K562 (cell line): Measurements from ENCODE around the gene COL8A2. TPM values are rescaled to one million over a fixed set of nuclear protein-coding genes. Genes with fewer than 3 reads are reported as not detected.
A peak's percentile ranks its signal among the peaks of the same experiment; 100 is the strongest.

Source experiments
- ARID1B ChIP-seq: fragments of 450-650 bp; IDR thresholded peaks from 2 replicates; pipeline ENCODE4 v1.6.1; 2016; ENCODE audit warnings: antibody characterized with exemption, mild to moderate bottlenecking, inconsistent platforms
- CREM ChIP-seq: IDR thresholded peaks from 2 replicates; pipeline ENCODE4 v1.6.1; 2014; ENCODE audit warnings: antibody characterized with exemption, low read depth
- DMBX1 ChIP-seq: fragments of 250-450 bp; sonication (Bioruptor Pico); IDR thresholded peaks from 2 replicates; pipeline ENCODE4 v1.8.0; 2022; ENCODE audit warnings: inconsistent platforms, mild to moderate bottlenecking, moderate library complexity, borderline replicate concordance
- E2F3 ChIP-seq: fragments of 250-450 bp; sonication (Bioruptor Pico); IDR thresholded peaks from 2 replicates; pipeline ENCODE4 v1.4.0; 2020; ENCODE audit warnings: mild to moderate bottlenecking
- ELF1 ChIP-seq: fragments of 200-800 bp; sonication (Bioruptor generic); IDR thresholded peaks from 2 replicates; pipeline ENCODE4 v1.6.1; 2016; ENCODE audit warnings: missing genetic modification characterization, missing compliant biosample characterization
- FOSL1 ChIP-seq: fragments of 200-800 bp; sonication (Bioruptor generic); conservative IDR thresholded peaks from 2 replicates; pipeline ENCODE4 v1.6.1; 2016; ENCODE audit warnings: missing genetic modification characterization, missing compliant biosample characterization
- NCOR1 ChIP-seq: fragments of 450-650 bp; IDR thresholded peaks from 2 replicates; pipeline ENCODE4 v1.6.1; 2016; ENCODE audit warnings: mild to moderate bottlenecking, moderate library complexity
- SMAD1 ChIP-seq: fragments of 150-350 bp; IDR thresholded peaks from 2 replicates; pipeline ENCODE4 v1.6.1; 2014; ENCODE audit warnings: low read length, low read depth; ENCODE audit not compliant: partially characterized antibody
- SUPT5H ChIP-seq: fragments of 450-650 bp; IDR thresholded peaks from 2 replicates; pipeline ENCODE4 v1.6.1; 2016
- TAF7 ChIP-seq: fragments of 450-650 bp; IDR thresholded peaks from 2 replicates; pipeline ENCODE4 v1.6.1; 2016; ENCODE audit warnings: missing genetic modification characterization, missing compliant biosample characterization
- TBL1XR1 ChIP-seq, 2 experiments: IDR thresholded peaks; 2 replicates each; pipeline ENCODE4 v1.6.1; 2012; ENCODE audit warnings: improper control_type of control experiment in 2 of 2, low read length in 2 of 2, mild to moderate bottlenecking in 1 of 2
- ZBTB40 ChIP-seq, 2 experiments: fragments of 450-650 bp in 1 of 2; sonication (generic) in 1 of 2; formaldehyde crosslinking in 1 of 2; IDR thresholded peaks; 2 replicates each; pipeline versions ENCODE4 v1.7.1 to v1.9.0; 2016 to 2022; ENCODE audit warnings: inconsistent platforms in 1 of 2, mild to moderate bottlenecking in 1 of 2, missing genetic modification reagents in 1 of 2
- ZNF668 ChIP-seq: fragments of 250-450 bp; sonication (Bioruptor Pico); IDR thresholded peaks from 2 replicates; pipeline ENCODE4 v1.8.0; 2022; ENCODE audit warnings: mild to moderate bottlenecking, inconsistent platforms
- polyA plus RNA-seq, 8 experiments: library from polyadenylated mRNA; depleted of rRNA in 4 of 8; stranded (reverse) in 5 of 8; unstranded in 3 of 8; fragments of >200 nt; fragmentation: Nextera tagmentation in 2 of 8; fragmentation: Illumina TruSeq in 1 of 8; extraction: Ambion mirVana in 2 of 8; extraction: Trizol in 1 of 8; gene quantifications; 2 replicates each; pipeline versions ENCODE4 v1.2.1 to v1.2.3, GENCODE V29; 2011 to 2014; ENCODE audit warnings: inconsistent platforms in 1 of 8, missing spikeins in 1 of 8
- total RNA-seq, 7 experiments: library from RNA; depleted of rRNA in 6 of 7; stranded (reverse); fragments of >200 nt in 6 of 7; fragmentation: Illumina TruSeq in 2 of 7; extraction: Trizol in 2 of 7; gene quantifications; 2 replicates each; pipeline versions ENCODE4 v1.2.1 to v1.2.3, GENCODE V29; 2011 to 2021; ENCODE audit warnings: low replicate concordance in 1 of 7
- TF ChIP-seq, protein P1 (sequence below): fragments of 250-450 bp; sonication (Bioruptor Pico); IDR thresholded peaks from 2 replicates; pipeline ENCODE4 v1.4.0; 2020

Gene COL8A2
- total and polyA plus RNA-seq, 9 of the 15 experiments (the other 6 are each of a cell fraction or from before 2014, with no cell fraction given) = 0.03 to 0.14 (median 0.04) TPM; not detected in 5

GRCh38 chr1:36160949-36161485, 36.0 kb upstream of the COL8A2 start (continued):
- TF ChIP-seq, protein P1, sequence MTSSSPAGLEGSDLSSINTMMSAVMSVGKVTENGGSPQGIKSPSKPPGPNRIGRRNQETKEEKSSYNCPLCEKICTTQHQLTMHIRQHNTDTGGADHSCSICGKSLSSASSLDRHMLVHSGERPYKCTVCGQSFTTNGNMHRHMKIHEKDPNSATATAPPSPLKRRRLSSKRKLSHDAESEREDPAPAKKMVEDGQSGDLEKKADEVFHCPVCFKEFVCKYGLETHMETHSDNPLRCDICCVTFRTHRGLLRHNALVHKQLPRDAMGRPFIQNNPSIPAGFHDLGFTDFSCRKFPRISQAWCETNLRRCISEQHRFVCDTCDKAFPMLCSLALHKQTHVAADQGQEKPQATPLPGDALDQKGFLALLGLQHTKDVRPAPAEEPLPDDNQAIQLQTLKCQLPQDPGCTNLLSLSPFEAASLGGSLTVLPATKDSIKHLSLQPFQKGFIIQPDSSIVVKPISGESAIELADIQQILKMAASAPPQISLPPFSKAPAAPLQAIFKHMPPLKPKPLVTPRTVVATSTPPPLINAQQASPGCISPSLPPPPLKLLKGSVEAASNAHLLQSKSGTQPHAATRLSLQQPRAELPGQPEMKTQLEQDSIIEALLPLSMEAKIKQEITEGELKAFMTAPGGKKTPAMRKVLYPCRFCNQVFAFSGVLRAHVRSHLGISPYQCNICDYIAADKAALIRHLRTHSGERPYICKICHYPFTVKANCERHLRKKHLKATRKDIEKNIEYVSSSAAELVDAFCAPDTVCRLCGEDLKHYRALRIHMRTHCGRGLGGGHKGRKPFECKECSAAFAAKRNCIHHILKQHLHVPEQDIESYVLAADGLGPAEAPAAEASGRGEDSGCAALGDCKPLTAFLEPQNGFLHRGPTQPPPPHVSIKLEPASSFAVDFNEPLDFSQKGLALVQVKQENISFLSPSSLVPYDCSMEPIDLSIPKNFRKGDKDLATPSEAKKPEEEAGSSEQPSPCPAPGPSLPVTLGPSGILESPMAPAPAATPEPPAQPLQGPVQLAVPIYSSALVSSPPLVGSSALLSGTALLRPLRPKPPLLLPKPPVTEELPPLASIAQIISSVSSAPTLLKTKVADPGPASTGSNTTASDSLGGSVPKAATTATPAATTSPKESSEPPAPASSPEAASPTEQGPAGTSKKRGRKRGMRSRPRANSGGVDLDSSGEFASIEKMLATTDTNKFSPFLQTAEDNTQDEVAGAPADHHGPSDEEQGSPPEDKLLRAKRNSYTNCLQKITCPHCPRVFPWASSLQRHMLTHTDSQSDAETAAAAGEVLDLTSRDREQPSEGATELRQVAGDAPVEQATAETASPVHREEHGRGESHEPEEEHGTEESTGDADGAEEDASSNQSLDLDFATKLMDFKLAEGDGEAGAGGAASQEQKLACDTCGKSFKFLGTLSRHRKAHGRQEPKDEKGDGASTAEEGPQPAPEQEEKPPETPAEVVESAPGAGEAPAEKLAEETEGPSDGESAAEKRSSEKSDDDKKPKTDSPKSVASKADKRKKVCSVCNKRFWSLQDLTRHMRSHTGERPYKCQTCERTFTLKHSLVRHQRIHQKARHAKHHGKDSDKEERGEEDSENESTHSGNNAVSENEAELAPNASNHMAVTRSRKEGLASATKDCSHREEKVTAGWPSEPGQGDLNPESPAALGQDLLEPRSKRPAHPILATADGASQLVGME = peak; percentile 59; the same call in 1 of the 2 replicates
- TF ChIP-seq CREM (peak; percentile 64), FOSL1 (tag) (0 out of 2 replicates have a peak, but pooled peaks have one; percentile 16), DMBX1 (peak; percentile 78; the same call in 1 of the 2 replicates), ZBTB40 (IDR thresholded peaks at IDR 0.05) (peak; percentile 80), ZBTB40 (CRISPR knock-in tag; IDR thresholded peaks at IDR 0.05) (no peak), ZNF668 (CRISPR knock-in tag) (no peak), TBL1XR1 (IDR thresholded peaks at IDR 0.05; ENCODE audit: low read length in 2 of 2) (0 out of 4 replicates have a peak, but pooled peaks have one; percentile 17 to 62), NCOR1 (no peak), ARID1B (no peak), E2F3 (CRISPR knock-in tag) (peak; percentile 71; the same call in 1 of the 2 replicates), TAF7 (peak; percentile 90), SUPT5H (peak; percentile 46; the same call in 1 of the 2 replicates), SMAD1 (peak; percentile 36), ELF1 (tag) (peak; percentile 82)
